Astrocyte of the cerebellum (primary cell): ENCODE measurements around the gene TBC1D22A.

ENCODE experiments used
- DNase-seq: peaks from one replicate; pipeline ENCODE4 v3.0.0-alpha.2; 2011; ENCODE audit warnings: low read depth
- H3K4me3 ChIP-seq: 2 replicates; pipeline ENCODE4 v1.5.1; 2011; ENCODE audit warnings: mild to moderate bottlenecking, low read depth, low read length, moderate library complexity
- in situ Hi-C: cut with HindIII; loops from 2 replicates; pipeline ENCODE4 v1.10.0; 2017; ENCODE audit warnings: low sequenced_read_pairs
- TF ChIP-seq, protein P1 (sequence below): IDR thresholded peaks from 2 replicates; pipeline ENCODE4 v1.5.1; 2012; ENCODE audit warnings: low read length, low read depth, moderate library complexity, mild to moderate bottlenecking; ENCODE audit errors: missing control alignments

TBC1D22A gene

DNA sequence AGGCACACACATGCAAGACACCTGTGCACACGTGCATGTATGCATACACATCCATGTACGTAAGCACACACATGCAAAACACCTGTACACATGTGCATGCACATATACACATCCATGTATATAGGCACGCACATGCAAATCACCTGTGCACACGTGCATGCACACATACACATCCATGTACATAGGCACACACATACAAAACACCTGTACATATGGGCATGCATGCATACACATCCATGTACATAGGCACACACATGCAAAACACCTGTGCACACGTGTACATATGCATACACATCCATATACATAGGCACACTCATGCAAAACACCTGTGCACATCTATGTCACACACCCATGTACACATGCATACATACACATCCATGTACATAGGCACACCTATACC, 458.3 kb downstream of the TBC1D22A start:
- H3K4me3 ChIP-seq, result no peak overlapping the region
- in situ Hi-C loops, result no loop called here
- DNase-seq, result no peak
- TF ChIP-seq, protein P1, sequence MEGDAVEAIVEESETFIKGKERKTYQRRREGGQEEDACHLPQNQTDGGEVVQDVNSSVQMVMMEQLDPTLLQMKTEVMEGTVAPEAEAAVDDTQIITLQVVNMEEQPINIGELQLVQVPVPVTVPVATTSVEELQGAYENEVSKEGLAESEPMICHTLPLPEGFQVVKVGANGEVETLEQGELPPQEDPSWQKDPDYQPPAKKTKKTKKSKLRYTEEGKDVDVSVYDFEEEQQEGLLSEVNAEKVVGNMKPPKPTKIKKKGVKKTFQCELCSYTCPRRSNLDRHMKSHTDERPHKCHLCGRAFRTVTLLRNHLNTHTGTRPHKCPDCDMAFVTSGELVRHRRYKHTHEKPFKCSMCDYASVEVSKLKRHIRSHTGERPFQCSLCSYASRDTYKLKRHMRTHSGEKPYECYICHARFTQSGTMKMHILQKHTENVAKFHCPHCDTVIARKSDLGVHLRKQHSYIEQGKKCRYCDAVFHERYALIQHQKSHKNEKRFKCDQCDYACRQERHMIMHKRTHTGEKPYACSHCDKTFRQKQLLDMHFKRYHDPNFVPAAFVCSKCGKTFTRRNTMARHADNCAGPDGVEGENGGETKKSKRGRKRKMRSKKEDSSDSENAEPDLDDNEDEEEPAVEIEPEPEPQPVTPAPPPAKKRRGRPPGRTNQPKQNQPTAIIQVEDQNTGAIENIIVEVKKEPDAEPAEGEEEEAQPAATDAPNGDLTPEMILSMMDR, result no peak

DNA sequence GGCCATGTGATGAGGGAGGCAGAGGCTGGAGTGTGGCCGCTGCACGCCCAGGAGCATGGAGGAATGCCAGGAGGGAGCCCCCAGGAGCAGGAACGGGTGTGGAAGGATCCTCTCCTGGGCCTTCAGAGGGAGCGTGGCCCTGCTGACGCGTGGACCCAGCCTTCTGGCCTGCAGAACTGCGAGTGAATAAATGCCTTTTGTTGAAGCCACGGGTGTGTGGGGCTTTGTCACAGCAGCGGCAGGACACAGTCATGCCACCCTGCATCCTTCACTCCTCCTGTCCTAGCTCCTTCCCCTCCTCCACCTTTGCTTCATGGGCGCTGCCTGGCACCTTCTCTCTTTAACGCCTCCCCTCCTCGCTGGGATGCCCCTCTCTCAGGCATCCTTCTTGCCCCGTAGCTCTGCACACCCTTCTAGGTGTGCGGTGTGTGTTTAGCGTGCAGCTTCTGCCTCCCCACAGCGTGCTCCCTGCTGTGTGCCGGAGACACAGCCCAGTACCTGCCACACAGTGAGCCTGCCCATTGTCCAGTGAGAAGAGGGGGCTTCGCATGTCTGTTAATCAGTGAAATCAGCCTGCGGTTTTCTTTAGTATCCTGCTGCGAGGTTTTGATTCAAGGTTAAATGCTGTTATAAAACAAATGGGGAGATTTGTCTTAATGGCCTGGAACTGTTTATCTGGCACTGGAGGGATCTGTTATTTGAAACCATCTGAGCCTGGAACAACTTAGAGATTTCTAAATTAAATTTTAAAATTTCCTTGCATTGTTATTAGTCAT, 459.6 kb downstream of the TBC1D22A start:
- no peak for DNase-seq
- H3K4me3 ChIP-seq, result no peak overlapping the region
- in situ Hi-C loops, result no loop called here
- TF ChIP-seq, protein P1, result no peak
